IMR-90 (cell line): ENCODE data around the gene NISCH.

Experiments used
- CHD1 ChIP-seq: IDR thresholded peaks from 2 replicates; pipeline ENCODE4 v1.6.1; 2012; ENCODE audit warnings: low read depth, low read length, improper control_type of control experiment
- FOS ChIP-seq: fragments of 150-350 bp; IDR thresholded peaks from 2 replicates; pipeline ENCODE4 v1.6.1; 2016; ENCODE audit warnings: low read depth, low read length
- POLR2A ChIP-seq: IDR thresholded peaks from 2 replicates; pipeline ENCODE4 v1.6.1; 2012; ENCODE audit warnings: mild to moderate bottlenecking, low read depth, low read length
- SMC3 ChIP-seq: fragments of 150-350 bp; IDR thresholded peaks from 2 replicates; pipeline ENCODE4 v1.6.1; 2016; ENCODE audit warnings: low read depth, mild to moderate bottlenecking, antibody characterized with exemption, low read length, moderate library complexity
- TF ChIP-seq, protein P1 (sequence below): conservative IDR thresholded peaks from 2 replicates; pipeline ENCODE4 v1.5.1; 2012; ENCODE audit warnings: mild to moderate bottlenecking, low read depth, low read length, improper control_type of control experiment
- TF ChIP-seq, protein P2 (sequence below): fragments of 150-350 bp; IDR thresholded peaks from 2 replicates; pipeline ENCODE4 v1.6.1; 2017; ENCODE audit warnings: mild to moderate bottlenecking, antibody characterized with exemption, low read length, low read depth

DNA sequence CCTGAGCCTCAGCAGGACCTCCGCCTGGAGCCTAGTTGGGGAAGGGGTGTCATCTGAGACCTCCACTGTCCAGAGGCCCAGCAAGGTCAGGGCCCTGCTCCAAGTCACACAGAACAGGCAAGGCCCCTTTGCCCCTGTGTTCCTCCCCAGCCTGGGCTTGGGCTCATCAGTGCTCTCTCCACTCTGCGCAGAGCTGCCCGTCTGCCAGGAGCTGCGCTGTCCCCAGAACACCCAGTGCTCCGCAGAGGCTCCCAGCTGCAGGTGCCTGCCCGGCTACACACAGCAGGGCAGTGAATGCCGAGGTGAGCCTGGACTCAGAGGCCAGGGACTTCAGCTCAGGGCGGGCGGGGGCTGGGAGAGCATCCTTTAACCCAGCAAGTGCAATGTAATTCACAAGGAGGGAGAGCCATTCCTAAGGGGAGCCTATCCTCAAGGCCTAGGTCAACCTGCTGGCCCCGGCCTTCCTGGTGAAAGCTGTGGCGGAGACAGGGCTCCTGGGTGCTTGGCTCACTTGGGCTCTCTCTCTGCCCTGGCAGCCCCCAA is 47.5 kb downstream of the NISCH start:
- no peak for TF ChIP-seq FOS
- TF ChIP-seq POLR2A, result no peak
- no peak for TF ChIP-seq SMC3
- TF ChIP-seq, protein P1, sequence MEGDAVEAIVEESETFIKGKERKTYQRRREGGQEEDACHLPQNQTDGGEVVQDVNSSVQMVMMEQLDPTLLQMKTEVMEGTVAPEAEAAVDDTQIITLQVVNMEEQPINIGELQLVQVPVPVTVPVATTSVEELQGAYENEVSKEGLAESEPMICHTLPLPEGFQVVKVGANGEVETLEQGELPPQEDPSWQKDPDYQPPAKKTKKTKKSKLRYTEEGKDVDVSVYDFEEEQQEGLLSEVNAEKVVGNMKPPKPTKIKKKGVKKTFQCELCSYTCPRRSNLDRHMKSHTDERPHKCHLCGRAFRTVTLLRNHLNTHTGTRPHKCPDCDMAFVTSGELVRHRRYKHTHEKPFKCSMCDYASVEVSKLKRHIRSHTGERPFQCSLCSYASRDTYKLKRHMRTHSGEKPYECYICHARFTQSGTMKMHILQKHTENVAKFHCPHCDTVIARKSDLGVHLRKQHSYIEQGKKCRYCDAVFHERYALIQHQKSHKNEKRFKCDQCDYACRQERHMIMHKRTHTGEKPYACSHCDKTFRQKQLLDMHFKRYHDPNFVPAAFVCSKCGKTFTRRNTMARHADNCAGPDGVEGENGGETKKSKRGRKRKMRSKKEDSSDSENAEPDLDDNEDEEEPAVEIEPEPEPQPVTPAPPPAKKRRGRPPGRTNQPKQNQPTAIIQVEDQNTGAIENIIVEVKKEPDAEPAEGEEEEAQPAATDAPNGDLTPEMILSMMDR, result no peak
- no peak for TF ChIP-seq CHD1
- TF ChIP-seq, protein P2, sequence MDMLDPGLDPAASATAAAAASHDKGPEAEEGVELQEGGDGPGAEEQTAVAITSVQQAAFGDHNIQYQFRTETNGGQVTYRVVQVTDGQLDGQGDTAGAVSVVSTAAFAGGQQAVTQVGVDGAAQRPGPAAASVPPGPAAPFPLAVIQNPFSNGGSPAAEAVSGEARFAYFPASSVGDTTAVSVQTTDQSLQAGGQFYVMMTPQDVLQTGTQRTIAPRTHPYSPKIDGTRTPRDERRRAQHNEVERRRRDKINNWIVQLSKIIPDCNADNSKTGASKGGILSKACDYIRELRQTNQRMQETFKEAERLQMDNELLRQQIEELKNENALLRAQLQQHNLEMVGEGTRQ, result no peak
